ENCODE measurements around the gene SLF2. TPM values are rescaled to one million over a fixed set of nuclear protein-coding genes. Genes with fewer than 3 reads are reported as not detected.
A peak's percentile ranks its signal among the peaks of the same experiment; 100 is the strongest.

SLF2 gene
- total RNA-seq, 2 experiments from 2014 or later, result 52.1 to 58.2 TPM

DNA sequence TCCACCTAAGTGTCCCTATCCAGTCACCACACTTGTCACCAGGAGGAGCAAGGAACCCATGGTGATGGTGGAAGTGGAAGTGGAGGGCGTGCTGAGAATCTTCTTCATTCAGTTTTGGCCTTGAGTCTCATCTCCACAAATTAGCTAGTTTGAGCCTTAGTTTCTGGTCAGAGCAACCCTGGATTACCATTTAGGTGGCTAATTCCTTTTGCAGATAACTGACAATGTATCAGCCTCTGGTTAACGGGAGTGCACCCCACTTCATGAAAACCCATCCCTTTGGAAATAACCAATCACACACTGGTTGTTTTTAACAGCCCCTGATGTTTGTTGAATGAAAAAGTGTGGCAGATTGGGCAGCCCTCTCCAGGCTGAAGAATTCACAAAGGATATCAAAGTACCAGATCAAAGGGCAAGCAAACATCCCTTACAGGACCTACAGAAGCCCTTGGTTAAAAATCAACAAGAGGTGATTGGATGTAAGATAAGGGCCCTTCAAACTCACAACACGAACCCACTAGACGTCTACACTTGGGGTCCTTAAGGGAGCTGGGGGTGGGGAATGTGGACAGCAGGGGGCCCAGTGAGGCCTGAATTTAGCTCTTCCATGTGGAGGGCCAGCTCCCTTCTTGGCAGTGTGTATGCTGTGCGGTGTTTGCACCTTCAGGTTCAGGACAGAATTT is 37.1 kb upstream of the SLF2 start:
- intact Hi-C loops (cut with micrococcal nuclease; ENCODE audit: unreplicated experiment), result loop anchor here (5.0 to 10.0 kb wide), 4 partner anchors 133 to 571 kb away; partner anchors contain the start of gene PKD2L1
- BruUV-seq (replicated peaks), result no TSS peak
- CTCF ChIA-PET (ENCODE audit: unreplicated experiment), result no interaction called here

DNA sequence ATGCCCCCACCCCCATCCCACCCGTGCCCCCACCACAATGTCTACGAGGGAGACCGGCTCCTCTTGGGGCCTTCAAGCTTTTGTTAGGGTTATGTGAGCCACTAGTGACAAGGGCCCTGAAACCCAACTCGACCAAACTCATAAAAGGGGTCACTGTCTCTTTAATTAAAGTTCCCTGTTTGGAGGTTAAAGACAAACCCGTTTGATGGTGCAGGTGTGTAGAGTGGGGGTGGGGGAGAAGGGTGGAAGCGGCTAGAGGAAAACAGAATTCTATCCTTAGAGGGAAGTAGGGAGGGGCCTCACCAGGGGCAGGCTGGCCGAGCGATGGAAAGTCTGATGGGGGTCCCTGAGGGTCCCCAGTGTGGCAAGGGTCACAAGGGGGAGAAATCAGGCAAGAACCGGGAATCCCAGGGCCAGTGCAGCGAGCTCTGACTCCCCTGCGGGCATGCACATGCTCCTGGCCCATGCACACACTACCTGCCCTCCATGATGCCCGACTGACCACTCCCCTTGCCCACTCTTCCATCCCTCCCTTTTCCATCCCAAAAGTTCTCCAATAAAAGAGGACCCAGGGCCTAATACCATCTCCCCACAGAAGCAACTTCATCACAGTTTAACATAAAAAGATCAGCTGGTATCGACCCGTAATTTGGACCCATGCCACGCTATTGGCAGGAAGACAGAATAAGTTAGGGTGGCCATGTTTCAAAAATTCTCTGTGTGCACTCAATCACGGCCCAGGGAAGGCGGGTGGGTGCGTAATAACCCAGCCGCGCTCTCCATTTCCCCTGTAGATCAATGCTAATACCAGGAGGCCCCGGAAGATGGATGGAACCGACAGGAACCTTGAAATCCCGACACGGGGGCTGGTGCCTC is 35.9 kb upstream of the SLF2 start:
- ChIA-PET POLR2A (no interaction called here), CTCF (ENCODE audit: unreplicated experiment) (interaction anchor here (0.6 kb wide), 1 partner anchor 51 kb away, joined by 5 read pairs; no protein-coding TSS in a partner anchor)
- no TSS peak for BruUV-seq (replicated peaks)
- peak overlapping the region; percentile 47 for H3K4me2 ChIP-seq (ENCODE audit: low read length)
- peaks cover 33% of the 10 kb centered on the region for H3K4me1 ChIP-seq (ENCODE audit: insufficient read depth, low read length, poor library complexity, severe bottlenecking)
- H3K4me3 ChIP-seq (ENCODE audit: low read depth, low read length, poor library complexity, severe bottlenecking), result peak overlapping the region; percentile 36
- H4K20me1 ChIP-seq (ENCODE audit: insufficient read depth, low read length), result no peaks in the 10 kb centered on the region
- no peak for TF ChIP-seq EZH2phosphoT487 (IDR thresholded peaks at IDR 0.05; ENCODE audit: borderline replicate concordance, low read depth, low read length)
- TF ChIP-seq, protein P1, sequence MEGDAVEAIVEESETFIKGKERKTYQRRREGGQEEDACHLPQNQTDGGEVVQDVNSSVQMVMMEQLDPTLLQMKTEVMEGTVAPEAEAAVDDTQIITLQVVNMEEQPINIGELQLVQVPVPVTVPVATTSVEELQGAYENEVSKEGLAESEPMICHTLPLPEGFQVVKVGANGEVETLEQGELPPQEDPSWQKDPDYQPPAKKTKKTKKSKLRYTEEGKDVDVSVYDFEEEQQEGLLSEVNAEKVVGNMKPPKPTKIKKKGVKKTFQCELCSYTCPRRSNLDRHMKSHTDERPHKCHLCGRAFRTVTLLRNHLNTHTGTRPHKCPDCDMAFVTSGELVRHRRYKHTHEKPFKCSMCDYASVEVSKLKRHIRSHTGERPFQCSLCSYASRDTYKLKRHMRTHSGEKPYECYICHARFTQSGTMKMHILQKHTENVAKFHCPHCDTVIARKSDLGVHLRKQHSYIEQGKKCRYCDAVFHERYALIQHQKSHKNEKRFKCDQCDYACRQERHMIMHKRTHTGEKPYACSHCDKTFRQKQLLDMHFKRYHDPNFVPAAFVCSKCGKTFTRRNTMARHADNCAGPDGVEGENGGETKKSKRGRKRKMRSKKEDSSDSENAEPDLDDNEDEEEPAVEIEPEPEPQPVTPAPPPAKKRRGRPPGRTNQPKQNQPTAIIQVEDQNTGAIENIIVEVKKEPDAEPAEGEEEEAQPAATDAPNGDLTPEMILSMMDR (conservative IDR thresholded peaks at IDR 0.05; ENCODE audit: low read length), result no peak
- H3K27ac ChIP-seq (ENCODE audit: low read depth, low read length, poor library complexity, severe bottlenecking), result peak overlapping the region; percentile 0
- peak; percentile 66 for DNase-seq (ENCODE audit: low spot score)
- H3K36me3 ChIP-seq (ENCODE audit: insufficient read depth, low read length), result no peaks in the 10 kb centered on the region
- no peaks in the 10 kb centered on the region for H3K9me3 ChIP-seq (ENCODE audit: low read length)
- intact Hi-C loops (cut with micrococcal nuclease; ENCODE audit: unreplicated experiment), result loop anchor here (5.0 to 10.0 kb wide), 4 partner anchors 135 to 572 kb away; partner anchors contain the start of gene PKD2L1
- no peaks in the 10 kb centered on the region for H3K79me2 ChIP-seq (ENCODE audit: insufficient read depth, low read depth, low read length)
- peak overlapping the region; percentile 74 for H2AFZ ChIP-seq (ENCODE audit: low read length)
- H3K9me2 ChIP-seq (ENCODE audit: insufficient read depth, low read length), result no peaks in the 10 kb centered on the region

More for the DNA sequence above, 37.1 kb upstream of the SLF2 start:
- Histone ChIP-seq H3K9me2 (ENCODE audit: insufficient read depth, low read length) (no peaks in the 10 kb centered on the region), H3K36me3 (ENCODE audit: insufficient read depth, low read length) (no peaks in the 10 kb centered on the region), H4K20me1 (ENCODE audit: insufficient read depth, low read length) (no peaks in the 10 kb centered on the region), H3K4me2 (ENCODE audit: low read length) (no peak overlapping the region), H3K27ac (ENCODE audit: low read depth, low read length, poor library complexity, severe bottlenecking) (no peak overlapping the region), H3K9me3 (ENCODE audit: low read length) (no peaks in the 10 kb centered on the region), H3K4me3 (ENCODE audit: low read depth, low read length, poor library complexity, severe bottlenecking) (no peak overlapping the region), H3K4me1 (ENCODE audit: insufficient read depth, low read length, poor library complexity, severe bottlenecking) (peaks cover 33% of the 10 kb centered on the region), H3K79me2 (ENCODE audit: insufficient read depth, low read depth, low read length) (no peaks in the 10 kb centered on the region), H2AFZ (ENCODE audit: low read length) (peak overlapping the region; percentile 41; the same call in 1 of the 2 replicates)
- POLR2A ChIA-PET, result interaction anchor here (0.7 kb wide), 2 partner anchors 58 to 393 kb away, joined by 3 to 6 read pairs; no protein-coding TSS in a partner anchor
- DNase-seq (ENCODE audit: low spot score), result no peak
- TF ChIP-seq, protein P1 (conservative IDR thresholded peaks at IDR 0.05; ENCODE audit: low read length), result no peak
- TF ChIP-seq EZH2phosphoT487 (IDR thresholded peaks at IDR 0.05; ENCODE audit: borderline replicate concordance, low read depth, low read length), result no peak
